Neutrophil (primary cell): ENCODE results near the gene DLG5.

ENCODE experiments used
- H3K27ac ChIP-seq: fragments of 200-600 bp; sonication (generic); 2 replicates; pipeline ENCODE4 v1.5.1; 2016; ENCODE audit warnings: mild to moderate bottlenecking, moderate library complexity
- H3K27me3 ChIP-seq: fragments of 200-600 bp; sonication (generic); 2 replicates; pipeline ENCODE4 v1.6.0; 2016; ENCODE audit warnings: mild to moderate bottlenecking
- H3K36me3 ChIP-seq: fragments of 200-600 bp; sonication (generic); 2 replicates; pipeline ENCODE4 v1.5.1; 2017
- H3K4me1 ChIP-seq, 2 experiments: fragments of 200-600 bp in 1 of 2; sonication (generic) in 1 of 2; 1 replicate in 1 of 2; 2 replicates in 1 of 2; pipeline versions ENCODE4 v1.5.1 to v1.6.1; 2013 to 2016; ENCODE audit warnings: low read depth in 1 of 2, low read length in 1 of 2, mild to moderate bottlenecking in 1 of 2, moderate library complexity in 1 of 2; ENCODE audit not compliant: control insufficient read depth in 1 of 2, insufficient read depth in 1 of 2
- H3K4me3 ChIP-seq, 2 experiments: fragments of 200-600 bp in 1 of 2; sonication (generic) in 1 of 2; 1 replicate in 1 of 2; 2 replicates in 1 of 2; pipeline ENCODE4 v1.5.1; 2013 to 2016; ENCODE audit warnings: low read depth in 1 of 2, low read length in 1 of 2, mild to moderate bottlenecking in 1 of 2, moderate library complexity in 1 of 2
- H3K9me3 ChIP-seq: fragments of 200-600 bp; sonication (generic); 2 replicates; pipeline ENCODE4 v1.5.1; 2016
- CTCF ChIP-seq: fragments of 200-600 bp; sonication (generic); IDR thresholded peaks from 2 replicates; pipeline ENCODE4 v1.5.1; 2016; ENCODE audit warnings: antibody characterized with exemption

DLG5 gene, protein sequence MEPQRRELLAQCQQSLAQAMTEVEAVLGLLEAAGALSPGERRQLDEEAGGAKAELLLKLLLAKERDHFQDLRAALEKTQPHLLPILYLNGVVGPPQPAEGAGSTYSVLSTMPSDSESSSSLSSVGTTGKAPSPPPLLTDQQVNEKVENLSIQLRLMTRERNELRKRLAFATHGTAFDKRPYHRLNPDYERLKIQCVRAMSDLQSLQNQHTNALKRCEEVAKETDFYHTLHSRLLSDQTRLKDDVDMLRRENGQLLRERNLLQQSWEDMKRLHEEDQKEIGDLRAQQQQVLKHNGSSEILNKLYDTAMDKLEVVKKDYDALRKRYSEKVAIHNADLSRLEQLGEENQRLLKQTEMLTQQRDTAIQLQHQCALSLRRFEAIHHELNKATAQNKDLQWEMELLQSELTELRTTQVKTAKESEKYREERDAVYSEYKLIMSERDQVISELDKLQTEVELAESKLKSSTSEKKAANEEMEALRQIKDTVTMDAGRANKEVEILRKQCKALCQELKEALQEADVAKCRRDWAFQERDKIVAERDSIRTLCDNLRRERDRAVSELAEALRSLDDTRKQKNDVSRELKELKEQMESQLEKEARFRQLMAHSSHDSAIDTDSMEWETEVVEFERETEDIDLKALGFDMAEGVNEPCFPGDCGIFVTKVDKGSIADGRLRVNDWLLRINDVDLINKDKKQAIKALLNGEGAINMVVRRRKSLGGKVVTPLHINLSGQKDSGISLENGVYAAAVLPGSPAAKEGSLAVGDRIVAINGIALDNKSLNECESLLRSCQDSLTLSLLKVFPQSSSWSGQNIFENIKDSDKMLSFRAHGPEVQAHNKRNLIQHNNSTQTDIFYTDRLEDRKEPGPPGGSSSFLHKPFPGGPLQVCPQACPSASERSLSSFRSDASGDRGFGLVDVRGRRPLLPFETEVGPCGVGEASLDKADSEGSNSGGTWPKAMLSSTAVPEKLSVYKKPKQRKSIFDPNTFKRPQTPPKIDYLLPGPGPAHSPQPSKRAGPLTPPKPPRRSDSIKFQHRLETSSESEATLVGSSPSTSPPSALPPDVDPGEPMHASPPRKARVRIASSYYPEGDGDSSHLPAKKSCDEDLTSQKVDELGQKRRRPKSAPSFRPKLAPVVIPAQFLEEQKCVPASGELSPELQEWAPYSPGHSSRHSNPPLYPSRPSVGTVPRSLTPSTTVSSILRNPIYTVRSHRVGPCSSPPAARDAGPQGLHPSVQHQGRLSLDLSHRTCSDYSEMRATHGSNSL (N-terminal part only)

GRCh38 chr10:77926566-77927401, at the start of gene DLG5:
Gene DLG5, minus strand, starts transcription at chr10:77926755. Its CDS starts 235 bp downstream, at chr10:77926520.
- H3K36me3 ChIP-seq: no peaks in the 10 kb centered on the region
- H3K4me1 ChIP-seq: peaks cover 0 to 15% of the 10 kb centered on the region in 2 experiments
- H3K27ac ChIP-seq: no peak within 1 kb of the TSS
- peak within 1 kb of the TSS in 1 of 2 experiments; percentile 13 for H3K4me3 ChIP-seq
- H3K9me3 ChIP-seq: no peaks in the 10 kb centered on the region
- H3K27me3 ChIP-seq: peaks cover 86% of the 10 kb centered on the region
- no peak for TF ChIP-seq CTCF

DNA sequence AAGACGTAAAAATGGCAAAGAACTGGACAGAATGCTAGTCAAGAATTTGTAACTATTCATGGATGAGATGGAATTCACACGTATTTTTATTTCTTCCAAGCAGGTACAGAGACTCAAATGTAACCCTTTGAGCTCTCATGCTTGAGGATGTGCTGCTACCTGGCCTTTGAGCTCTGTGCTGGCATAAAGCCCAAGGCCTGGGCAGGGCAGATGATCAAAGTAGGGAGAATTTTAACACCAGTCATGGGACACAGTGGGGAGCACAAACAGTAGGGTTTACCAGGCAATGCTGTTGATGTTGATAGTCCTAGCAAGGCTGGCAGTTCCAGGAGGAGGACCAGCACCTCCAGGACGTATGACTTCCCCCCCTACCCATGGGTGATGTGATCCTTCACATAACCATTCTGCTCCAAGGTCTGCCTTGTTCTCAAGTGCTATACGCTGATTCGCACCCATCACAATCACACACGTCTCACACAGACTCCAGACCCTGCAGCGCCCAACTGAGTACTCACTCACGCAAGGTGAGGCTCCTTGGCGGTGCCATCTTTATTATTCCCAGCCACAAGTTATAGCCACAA, 48.6 kb upstream of the DLG5 start:
- TF ChIP-seq CTCF: no peak
- H3K36me3 ChIP-seq: peaks cover 56% of the 10 kb centered on the region
- H3K9me3 ChIP-seq: no peaks in the 10 kb centered on the region

DNA sequence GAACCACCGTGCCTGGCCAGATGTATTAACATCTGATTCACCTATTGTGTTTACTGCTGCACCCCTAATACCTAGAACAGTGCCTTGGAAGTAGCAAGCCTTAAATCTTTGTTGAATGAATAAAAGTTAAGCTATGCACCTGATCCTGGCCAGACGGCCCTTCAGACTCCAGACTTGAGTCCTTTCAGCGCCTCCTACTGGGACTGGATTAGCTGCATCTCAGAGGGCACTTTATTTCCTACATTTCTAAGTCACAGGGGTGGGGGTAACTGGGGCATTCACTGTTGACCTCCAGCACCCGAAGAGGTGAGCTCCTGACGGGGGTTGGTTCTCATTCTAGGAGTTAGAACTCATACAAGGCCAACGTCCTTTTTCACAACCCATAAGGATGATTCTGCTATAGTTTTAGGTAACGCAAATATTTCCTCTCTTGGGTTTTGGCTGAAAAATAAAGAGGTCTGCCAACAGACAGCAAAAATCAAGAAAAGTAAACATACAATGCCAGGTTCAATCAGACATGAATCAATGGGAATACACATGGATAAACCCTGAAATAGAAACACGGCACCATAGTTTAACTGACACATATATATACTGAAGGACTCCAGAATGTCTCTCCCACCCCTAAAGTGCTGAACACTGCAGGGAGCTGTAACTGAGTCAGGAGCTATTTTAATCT, 48.0 kb upstream of the DLG5 start:
- Histone ChIP-seq H3K9me3 (no peaks in the 10 kb centered on the region), H3K4me3 (no peak overlapping the region), H3K36me3 (peaks cover 50% of the 10 kb centered on the region), H3K4me1 (no peaks in the 10 kb centered on the region), H3K27me3 (no peaks in the 10 kb centered on the region), H3K27ac (no peak overlapping the region)
- TF ChIP-seq CTCF: no peak

More for the DNA sequence above, 48.6 kb upstream of the DLG5 start:
- Histone ChIP-seq H3K27ac (no peak overlapping the region), H3K4me1 (no peaks in the 10 kb centered on the region), H3K4me3 (no peak overlapping the region), H3K27me3 (no peaks in the 10 kb centered on the region)

GRCh38 chr10:77973276-77973675, 46.7 kb upstream of the DLG5 start:
- no peaks in the 10 kb centered on the region for H3K27me3 ChIP-seq
- H3K9me3 ChIP-seq: no peaks in the 10 kb centered on the region
- TF ChIP-seq CTCF: no peak
- peaks cover 38% of the 10 kb centered on the region for H3K36me3 ChIP-seq
- no peaks in the 10 kb centered on the region for H3K4me1 ChIP-seq
- no peak overlapping the region for H3K27ac ChIP-seq
- no peak overlapping the region for H3K4me3 ChIP-seq
